HepG2 (cell line): ENCODE data around the gene ADIPOR2. TPM values are rescaled to one million over a fixed set of nuclear protein-coding genes. Genes with fewer than 3 reads are reported as not detected.

Experiments used
- ATM ChIP-seq: fragments of 450-650 bp; IDR thresholded peaks from 2 replicates; pipeline ENCODE4 v1.7.1; 2017; ENCODE audit warnings: mild to moderate bottlenecking, borderline replicate concordance
- CBFB ChIP-seq: sonication (generic); formaldehyde crosslinking; IDR thresholded peaks from 2 replicates; pipeline ENCODE4 v1.4.0; 2020; ENCODE audit warnings: missing genetic modification reagents
- HNRNPH1 ChIP-seq: fragments of 200-400 bp; formaldehyde crosslinking; optimal IDR thresholded peaks from 2 replicates; pipeline ENCODE3; 2017; ENCODE audit warnings: mild to moderate bottlenecking, low read depth, low read length
- KDM5B ChIP-seq: sonication (generic); formaldehyde crosslinking; IDR thresholded peaks from 2 replicates; pipeline ENCODE4 v1.4.0; 2020; ENCODE audit warnings: missing genetic modification reagents, mild to moderate bottlenecking, borderline replicate concordance
- MEF2D ChIP-seq: sonication (generic); formaldehyde crosslinking; IDR thresholded peaks from 2 replicates; pipeline ENCODE4 v1.5.1; 2020; ENCODE audit warnings: mild to moderate bottlenecking, missing genetic modification reagents
- MTF2 ChIP-seq: sonication (generic); formaldehyde crosslinking; IDR thresholded peaks from 2 replicates; pipeline ENCODE4 v1.5.0; 2020; ENCODE audit warnings: missing genetic modification reagents, borderline replicate concordance
- NFE2L2 ChIP-seq: fragments of 150-350 bp; IDR thresholded peaks from 2 replicates; pipeline ENCODE4 v1.6.1; 2014; ENCODE audit warnings: low read length
- PHF21A ChIP-seq: sonication (generic); formaldehyde crosslinking; IDR thresholded peaks from 2 replicates; pipeline ENCODE4 v1.5.0; 2020; ENCODE audit warnings: mild to moderate bottlenecking, missing genetic modification reagents
- ZMAT3 ChIP-seq: sonication (generic); formaldehyde crosslinking; conservative IDR thresholded peaks from 2 replicates; pipeline ENCODE4 v1.7.0; 2021; ENCODE audit warnings: missing genetic modification reagents
- ZNF329 ChIP-seq: sonication (generic); formaldehyde crosslinking; IDR thresholded peaks from 2 replicates; pipeline ENCODE4 v1.9.0; 2021; ENCODE audit warnings: low read depth, mild to moderate bottlenecking, missing genetic modification reagents
- ZNF446 ChIP-seq: sonication (generic); formaldehyde crosslinking; IDR thresholded peaks from 2 replicates; pipeline ENCODE4 v1.5.0; 2020; ENCODE audit warnings: mild to moderate bottlenecking, missing genetic modification reagents
- ZNF550 ChIP-seq: sonication (generic); formaldehyde crosslinking; IDR thresholded peaks from 2 replicates; pipeline ENCODE4 v1.4.0; 2020; ENCODE audit warnings: mild to moderate bottlenecking, missing genetic modification reagents, borderline replicate concordance
- ZNF644 ChIP-seq: IDR thresholded peaks from 2 replicates; pipeline ENCODE4 v1.6.1; 2016; ENCODE audit warnings: low read depth
- polyA plus RNA-seq, 8 experiments: library from polyadenylated mRNA; depleted of rRNA in 3 of 8; stranded (reverse) in 7 of 8; unstranded in 1 of 8; fragments of >200 nt; fragmentation: Illumina TruSeq in 4 of 8; extraction: Trizol in 4 of 8; gene quantifications; 2 replicates each; pipeline versions ENCODE4 v1.2.1 to v1.2.3, GENCODE V29; 2011 to 2016; ENCODE audit warnings: low read depth in 4 of 8, missing spikeins in 1 of 8, mixed read lengths in 1 of 8; ENCODE audit not compliant: insufficient read depth in 1 of 8
- total RNA-seq, 5 experiments: library from RNA; depleted of rRNA; stranded (reverse); fragments of >200 nt; fragmentation: Illumina TruSeq; extraction: Trizol; gene quantifications; 2 replicates each; pipeline ENCODE4 v1.2.3, GENCODE V29; 2016; ENCODE audit warnings: low read depth in 1 of 5
- TF ChIP-seq, protein P1 (sequence below): sonication (generic); formaldehyde crosslinking; IDR thresholded peaks from 2 replicates; pipeline ENCODE4 v1.4.0; 2020; ENCODE audit warnings: low read depth, mild to moderate bottlenecking, missing genetic modification reagents
- TF ChIP-seq, protein P2 (sequence below): sonication (generic); formaldehyde crosslinking; IDR thresholded peaks from 2 replicates; pipeline ENCODE4 v1.8.0; 2022; ENCODE audit warnings: mild to moderate bottlenecking, missing genetic modification reagents, moderate library complexity
- TF ChIP-seq, protein P3 (sequence below): fragments of 450-650 bp; IDR thresholded peaks from 2 replicates; pipeline ENCODE4 v1.6.1; 2017; ENCODE audit warnings: mild to moderate bottlenecking
- TF ChIP-seq, protein P4 (sequence below): sonication (generic); formaldehyde crosslinking; IDR thresholded peaks from 2 replicates; pipeline ENCODE4 v1.5.0; 2020; ENCODE audit warnings: missing genetic modification reagents
- TF ChIP-seq, protein P5 (sequence below): sonication (generic); formaldehyde crosslinking; IDR thresholded peaks from 2 replicates; pipeline ENCODE4 v1.8.0; 2022; ENCODE audit warnings: mild to moderate bottlenecking, missing genetic modification reagents; ENCODE audit not compliant: insufficient replicate concordance
- TF ChIP-seq, protein P6 (sequence below): sonication (generic); formaldehyde crosslinking; IDR thresholded peaks from 2 replicates; pipeline ENCODE4 v1.5.1; 2020; ENCODE audit warnings: mild to moderate bottlenecking, moderate library complexity, missing genetic modification reagents

ADIPOR2 gene
- total and polyA plus RNA-seq, 2 of the 13 experiments (the other 11 are each of a cell fraction or from before 2014, with no cell fraction given) = 35.2 to 52.2 TPM

DNA sequence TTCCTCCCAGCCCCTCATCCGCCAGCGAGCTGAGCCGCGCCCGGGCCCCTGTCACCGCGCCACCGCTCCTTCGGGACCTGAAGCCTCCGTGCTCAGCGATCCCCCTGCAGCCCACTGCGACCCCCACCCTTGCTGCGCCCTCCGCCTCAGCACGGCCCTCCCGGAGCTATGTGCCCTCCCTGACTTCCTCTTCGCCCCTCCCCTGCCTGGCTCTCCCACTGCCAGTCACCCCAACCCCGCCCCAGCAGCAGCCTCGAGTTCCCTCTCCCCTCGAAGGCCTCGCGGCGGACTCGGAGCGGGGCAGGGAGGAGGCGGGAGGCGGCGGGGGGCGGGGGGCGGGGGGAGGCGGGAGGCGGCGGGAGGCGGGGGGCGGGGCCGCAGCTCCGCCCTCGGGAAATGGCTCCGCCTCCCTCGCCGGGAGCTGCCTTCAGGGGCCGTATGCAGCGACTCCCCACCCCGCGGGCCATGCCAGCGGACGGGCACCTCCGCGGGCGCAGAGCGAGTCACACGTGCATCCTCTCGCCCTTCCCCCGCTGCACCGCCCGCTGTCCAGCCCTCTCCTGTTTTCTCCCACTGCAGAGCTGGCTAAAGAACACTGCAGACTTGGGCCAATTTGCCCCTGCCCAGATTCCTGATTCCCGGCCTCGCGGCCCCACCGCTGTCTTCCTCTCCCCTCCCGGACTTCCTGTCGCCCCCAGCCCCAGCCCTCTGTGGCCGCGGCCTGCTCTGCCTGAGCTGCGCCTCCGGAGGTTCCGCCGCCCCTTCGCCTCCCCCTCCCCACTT lies 29.1 kb upstream of the ADIPOR2 start (continued):
- TF ChIP-seq ZNF446 (CRISPR knock-in tag) (peak; percentile 61; the same call in 1 of the 2 replicates), ZMAT3 (CRISPR knock-in tag) (no peak), NFE2L2 (no peak), MEF2D (CRISPR knock-in tag) (no peak), MTF2 (CRISPR knock-in tag) (no peak), ATM (no peak), ZNF329 (CRISPR knock-in tag) (no peak), CBFB (CRISPR knock-in tag) (no peak), ZNF644 (no peak), KDM5B (CRISPR knock-in tag) (peak; percentile 77), PHF21A (CRISPR knock-in tag) (no peak), HNRNPH1 (no peak), ZNF550 (CRISPR knock-in tag) (no peak)
- TF ChIP-seq, protein P1, sequence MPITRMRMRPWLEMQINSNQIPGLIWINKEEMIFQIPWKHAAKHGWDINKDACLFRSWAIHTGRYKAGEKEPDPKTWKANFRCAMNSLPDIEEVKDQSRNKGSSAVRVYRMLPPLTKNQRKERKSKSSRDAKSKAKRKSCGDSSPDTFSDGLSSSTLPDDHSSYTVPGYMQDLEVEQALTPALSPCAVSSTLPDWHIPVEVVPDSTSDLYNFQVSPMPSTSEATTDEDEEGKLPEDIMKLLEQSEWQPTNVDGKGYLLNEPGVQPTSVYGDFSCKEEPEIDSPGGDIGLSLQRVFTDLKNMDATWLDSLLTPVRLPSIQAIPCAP (CRISPR knock-in tag) = no peak
- TF ChIP-seq, protein P2, sequence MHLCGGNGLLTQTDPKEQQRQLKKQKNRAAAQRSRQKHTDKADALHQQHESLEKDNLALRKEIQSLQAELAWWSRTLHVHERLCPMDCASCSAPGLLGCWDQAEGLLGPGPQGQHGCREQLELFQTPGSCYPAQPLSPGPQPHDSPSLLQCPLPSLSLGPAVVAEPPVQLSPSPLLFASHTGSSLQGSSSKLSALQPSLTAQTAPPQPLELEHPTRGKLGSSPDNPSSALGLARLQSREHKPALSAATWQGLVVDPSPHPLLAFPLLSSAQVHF (CRISPR knock-in tag) = no peak
- TF ChIP-seq, protein P3, sequence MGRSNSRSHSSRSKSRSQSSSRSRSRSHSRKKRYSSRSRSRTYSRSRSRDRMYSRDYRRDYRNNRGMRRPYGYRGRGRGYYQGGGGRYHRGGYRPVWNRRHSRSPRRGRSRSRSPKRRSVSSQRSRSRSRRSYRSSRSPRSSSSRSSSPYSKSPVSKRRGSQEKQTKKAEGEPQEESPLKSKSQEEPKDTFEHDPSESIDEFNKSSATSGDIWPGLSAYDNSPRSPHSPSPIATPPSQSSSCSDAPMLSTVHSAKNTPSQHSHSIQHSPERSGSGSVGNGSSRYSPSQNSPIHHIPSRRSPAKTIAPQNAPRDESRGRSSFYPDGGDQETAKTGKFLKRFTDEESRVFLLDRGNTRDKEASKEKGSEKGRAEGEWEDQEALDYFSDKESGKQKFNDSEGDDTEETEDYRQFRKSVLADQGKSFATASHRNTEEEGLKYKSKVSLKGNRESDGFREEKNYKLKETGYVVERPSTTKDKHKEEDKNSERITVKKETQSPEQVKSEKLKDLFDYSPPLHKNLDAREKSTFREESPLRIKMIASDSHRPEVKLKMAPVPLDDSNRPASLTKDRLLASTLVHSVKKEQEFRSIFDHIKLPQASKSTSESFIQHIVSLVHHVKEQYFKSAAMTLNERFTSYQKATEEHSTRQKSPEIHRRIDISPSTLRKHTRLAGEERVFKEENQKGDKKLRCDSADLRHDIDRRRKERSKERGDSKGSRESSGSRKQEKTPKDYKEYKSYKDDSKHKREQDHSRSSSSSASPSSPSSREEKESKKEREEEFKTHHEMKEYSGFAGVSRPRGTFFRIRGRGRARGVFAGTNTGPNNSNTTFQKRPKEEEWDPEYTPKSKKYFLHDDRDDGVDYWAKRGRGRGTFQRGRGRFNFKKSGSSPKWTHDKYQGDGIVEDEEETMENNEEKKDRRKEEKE = no peak
- TF ChIP-seq, protein P4, sequence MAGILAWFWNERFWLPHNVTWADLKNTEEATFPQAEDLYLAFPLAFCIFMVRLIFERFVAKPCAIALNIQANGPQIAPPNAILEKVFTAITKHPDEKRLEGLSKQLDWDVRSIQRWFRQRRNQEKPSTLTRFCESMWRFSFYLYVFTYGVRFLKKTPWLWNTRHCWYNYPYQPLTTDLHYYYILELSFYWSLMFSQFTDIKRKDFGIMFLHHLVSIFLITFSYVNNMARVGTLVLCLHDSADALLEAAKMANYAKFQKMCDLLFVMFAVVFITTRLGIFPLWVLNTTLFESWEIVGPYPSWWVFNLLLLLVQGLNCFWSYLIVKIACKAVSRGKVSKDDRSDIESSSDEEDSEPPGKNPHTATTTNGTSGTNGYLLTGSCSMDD = no peak
- TF ChIP-seq, protein P5, sequence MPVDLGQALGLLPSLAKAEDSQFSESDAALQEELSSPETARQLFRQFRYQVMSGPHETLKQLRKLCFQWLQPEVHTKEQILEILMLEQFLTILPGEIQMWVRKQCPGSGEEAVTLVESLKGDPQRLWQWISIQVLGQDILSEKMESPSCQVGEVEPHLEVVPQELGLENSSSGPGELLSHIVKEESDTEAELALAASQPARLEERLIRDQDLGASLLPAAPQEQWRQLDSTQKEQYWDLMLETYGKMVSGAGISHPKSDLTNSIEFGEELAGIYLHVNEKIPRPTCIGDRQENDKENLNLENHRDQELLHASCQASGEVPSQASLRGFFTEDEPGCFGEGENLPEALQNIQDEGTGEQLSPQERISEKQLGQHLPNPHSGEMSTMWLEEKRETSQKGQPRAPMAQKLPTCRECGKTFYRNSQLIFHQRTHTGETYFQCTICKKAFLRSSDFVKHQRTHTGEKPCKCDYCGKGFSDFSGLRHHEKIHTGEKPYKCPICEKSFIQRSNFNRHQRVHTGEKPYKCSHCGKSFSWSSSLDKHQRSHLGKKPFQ = no peak
- TF ChIP-seq, protein P6, sequence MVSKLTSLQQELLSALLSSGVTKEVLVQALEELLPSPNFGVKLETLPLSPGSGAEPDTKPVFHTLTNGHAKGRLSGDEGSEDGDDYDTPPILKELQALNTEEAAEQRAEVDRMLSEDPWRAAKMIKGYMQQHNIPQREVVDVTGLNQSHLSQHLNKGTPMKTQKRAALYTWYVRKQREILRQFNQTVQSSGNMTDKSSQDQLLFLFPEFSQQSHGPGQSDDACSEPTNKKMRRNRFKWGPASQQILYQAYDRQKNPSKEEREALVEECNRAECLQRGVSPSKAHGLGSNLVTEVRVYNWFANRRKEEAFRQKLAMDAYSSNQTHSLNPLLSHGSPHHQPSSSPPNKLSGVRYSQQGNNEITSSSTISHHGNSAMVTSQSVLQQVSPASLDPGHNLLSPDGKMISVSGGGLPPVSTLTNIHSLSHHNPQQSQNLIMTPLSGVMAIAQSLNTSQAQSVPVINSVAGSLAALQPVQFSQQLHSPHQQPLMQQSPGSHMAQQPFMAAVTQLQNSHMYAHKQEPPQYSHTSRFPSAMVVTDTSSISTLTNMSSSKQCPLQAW = no peak
